GM12878 (cell line): ENCODE data around the gene ARHGAP5. TPM values are rescaled to one million over a fixed set of nuclear protein-coding genes. Genes with fewer than 3 reads are reported as not detected.
A peak's percentile ranks its signal among the peaks of the same experiment; 100 is the strongest.

ENCODE experiments used
- ASH2L ChIP-seq: fragments of 300-600, 200-600 bp; sonication (generic); IDR thresholded peaks from 2 replicates; pipeline ENCODE4 v1.6.1; 2017; ENCODE audit warnings: low read depth, mild to moderate bottlenecking, borderline replicate concordance
- ATF3 ChIP-seq: IDR thresholded peaks from 2 replicates; pipeline ENCODE4 v1.6.1; 2011; ENCODE audit warnings: low read depth, mild to moderate bottlenecking, low read length, moderate library complexity, borderline replicate concordance; ENCODE audit errors: extremely low read depth
- CREM ChIP-seq: IDR thresholded peaks from 2 replicates; pipeline ENCODE4 v1.6.1; 2014; ENCODE audit warnings: antibody characterized with exemption, low read depth
- DPF2 ChIP-seq: fragments of 450-650 bp; IDR thresholded peaks from 2 replicates; pipeline ENCODE4 v1.6.1; 2017; ENCODE audit warnings: mild to moderate bottlenecking
- EP300 ChIP-seq, 2 experiments: fragments of 150-350 bp in 1 of 2; IDR thresholded peaks; 2 replicates each; pipeline ENCODE4 v1.6.1; 2011 to 2012; ENCODE audit warnings: low read depth in 2 of 2, low read length in 2 of 2, borderline replicate concordance in 1 of 2, improper control_type of control experiment in 1 of 2, inconsistent platforms in 1 of 2; ENCODE audit not compliant: control insufficient read depth in 1 of 2
- GATAD2B ChIP-seq: fragments of 450-650 bp; conservative IDR thresholded peaks from 2 replicates; pipeline ENCODE4 v1.6.1; 2017; ENCODE audit warnings: low read depth, mild to moderate bottlenecking, moderate library complexity
- IKZF1 ChIP-seq: fragments of 450-650 bp; conservative IDR thresholded peaks from 2 replicates; pipeline ENCODE4 v1.6.1; 2017; ENCODE audit warnings: antibody characterized with exemption, mild to moderate bottlenecking
- KDM1A ChIP-seq: fragments of 200-600 bp; sonication (generic); IDR thresholded peaks from 2 replicates; pipeline ENCODE4 v1.6.1; 2016; ENCODE audit warnings: borderline replicate concordance
- MEF2A ChIP-seq: IDR thresholded peaks from 2 replicates; pipeline ENCODE4 v1.6.1; 2011; ENCODE audit warnings: low read depth, mild to moderate bottlenecking, low read length, moderate library complexity; ENCODE audit not compliant: insufficient read depth
- MXI1 ChIP-seq: fragments of 150-350 bp; IDR thresholded peaks from 2 replicates; pipeline ENCODE4 v1.6.1; 2011; ENCODE audit warnings: low read depth, mild to moderate bottlenecking, inconsistent platforms, low read length, improper control_type of control experiment
- NRF1 ChIP-seq: conservative IDR thresholded peaks from 2 replicates; pipeline ENCODE4 v1.6.1; 2011; ENCODE audit warnings: mild to moderate bottlenecking, low read depth, low read length, improper control_type of control experiment
- PKNOX1 ChIP-seq: fragments of 450-650 bp; IDR thresholded peaks from 2 replicates; pipeline ENCODE4 v1.6.1; 2016; ENCODE audit warnings: mild to moderate bottlenecking
- POLR2A ChIP-seq: IDR thresholded peaks from 2 replicates; pipeline ENCODE4 v1.6.1; 2011; ENCODE audit warnings: low read depth, mild to moderate bottlenecking, low read length
- RAD51 ChIP-seq: fragments of 450-650 bp; IDR thresholded peaks from 2 replicates; pipeline ENCODE4 v1.6.1; 2016; ENCODE audit warnings: moderate library complexity, mild to moderate bottlenecking, inconsistent platforms
- SKIL ChIP-seq: fragments of 450-650 bp; IDR thresholded peaks from 2 replicates; pipeline ENCODE4 v1.6.1; 2017; ENCODE audit warnings: mild to moderate bottlenecking, low read depth, inconsistent platforms; ENCODE audit not compliant: poor library complexity, severe bottlenecking
- SMAD5 ChIP-seq: IDR thresholded peaks from 2 replicates; pipeline ENCODE4 v1.6.1; 2016; ENCODE audit warnings: antibody characterized with exemption, low read depth
- SREBF1 ChIP-seq: IDR thresholded peaks from 2 replicates; pipeline ENCODE4 v1.6.1; 2012; ENCODE audit warnings: mild to moderate bottlenecking, low read length
- SUZ12 ChIP-seq: fragments of 200-600 bp; sonication (generic); IDR thresholded peaks from one replicate; pipeline ENCODE4 v1.6.1; 2018; ENCODE audit warnings: antibody characterized with exemption, mild to moderate bottlenecking; ENCODE audit not compliant: unreplicated experiment
- TARDBP ChIP-seq: IDR thresholded peaks from 2 replicates; pipeline ENCODE4 v1.6.1; 2016; ENCODE audit warnings: borderline replicate concordance
- TCF7 ChIP-seq: IDR thresholded peaks from 2 replicates; pipeline ENCODE4 v1.6.1; 2014; ENCODE audit warnings: antibody characterized with exemption, borderline replicate concordance
- ZBTB40 ChIP-seq: fragments of 450-650 bp; IDR thresholded peaks from 2 replicates; pipeline ENCODE4 v1.6.1; 2016; ENCODE audit warnings: mild to moderate bottlenecking, moderate library complexity, borderline replicate concordance
- polyA plus RNA-seq, 11 experiments: library from polyadenylated mRNA; depleted of rRNA in 4 of 11; unstranded in 6 of 11; stranded (reverse) in 5 of 11; fragments of >200 nt; fragmentation: Nextera tagmentation in 4 of 11; fragmentation: Illumina TruSeq in 1 of 11; extraction: Ambion mirVana in 4 of 11; extraction: Trizol in 1 of 11; gene quantifications; 1 replicate in 1 of 11; 2 replicates in 10 of 11; pipeline versions ENCODE4 v1.2.1 to v1.2.3, GENCODE V29; 2011 to 2016; ENCODE audit warnings: inconsistent platforms in 2 of 11, missing spikeins in 2 of 11, low read depth in 1 of 11
- total RNA-seq, 4 experiments: library from RNA; depleted of rRNA in 3 of 4; stranded (reverse); fragments of >200 nt in 3 of 4; fragmentation: Illumina TruSeq in 1 of 4; extraction: Trizol in 1 of 4; gene quantifications; 2 replicates each; pipeline versions ENCODE4 v1.2.1 to v1.2.3, GENCODE V29; 2013 to 2021

ARHGAP5 gene
- total and polyA plus RNA-seq, 10 of the 15 experiments (the other 5 are each of a cell fraction or from before 2014, with no cell fraction given): 0.91 to 19.6 (median 7.2) TPM

GRCh38 chr14:32201193-32201815 lies 124.2 kb downstream of the ARHGAP5 start (continued):
- TF ChIP-seq MEF2A: no peak
- TF ChIP-seq SUZ12: no peak
- TF ChIP-seq IKZF1: peak; percentile 38; the same call in 1 of the 2 replicates
- TF ChIP-seq SKIL: no peak
- no peak for TF ChIP-seq RAD51
- no peak for TF ChIP-seq ATF3
- TF ChIP-seq GATAD2B: no peak
- 0 out of 4 replicates have a peak, but pooled peaks of 1 of the 2 experiments have one; percentile 1 for TF ChIP-seq EP300 (IDR thresholded peaks at IDR 0.05; ENCODE audit: borderline replicate concordance in 1 of 2, control insufficient read depth in 1 of 2, low read depth in 2 of 2, low read length in 2 of 2)
- no peak for TF ChIP-seq MXI1
- TF ChIP-seq TARDBP: no peak
- no peak for TF ChIP-seq ZBTB40
- TF ChIP-seq TCF7: no peak
- peak; percentile 44; the same call in 1 of the 2 replicates for TF ChIP-seq NRF1
- no peak for TF ChIP-seq SREBF1
- no peak for TF ChIP-seq ASH2L
- TF ChIP-seq SMAD5: no peak
- TF ChIP-seq PKNOX1: no peak
- no peak for TF ChIP-seq CREM
- TF ChIP-seq DPF2: no peak
- TF ChIP-seq POLR2A: peak; percentile 25; the same call in 1 of the 2 replicates
- TF ChIP-seq KDM1A: no peak
